Nephron progenitor cell (in vitro differentiated cells): Measurements from ENCODE around the gene SOD3.

Experiments
- DNase-seq: peaks from one replicate; pipeline ENCODE4 v3.0.0; 2021
- H3K27ac Mint-ChIP-seq: 2 replicates; pipeline ENCODE4 v1.8.0; 2021; ENCODE audit warnings: mild to moderate bottlenecking, moderate library complexity, mixed read lengths
- H3K27me3 Mint-ChIP-seq: 2 replicates; pipeline ENCODE4 v1.8.0; 2021; ENCODE audit warnings: mild to moderate bottlenecking, low read depth, mixed read lengths; ENCODE audit not compliant: poor library complexity
- H3K36me3 Mint-ChIP-seq: 2 replicates; pipeline ENCODE4 v1.8.0; 2021; ENCODE audit warnings: low read depth, mixed read lengths
- H3K4me1 Mint-ChIP-seq: 2 replicates; pipeline ENCODE4 v1.8.0; 2021; ENCODE audit warnings: mixed read lengths
- H3K4me3 Mint-ChIP-seq: 2 replicates; pipeline ENCODE4 v1.8.0; 2021; ENCODE audit warnings: mild to moderate bottlenecking, moderate library complexity, mixed read lengths
- H3K9me3 Mint-ChIP-seq: 2 replicates; pipeline ENCODE4 v1.8.0; 2021; ENCODE audit warnings: mild to moderate bottlenecking, moderate library complexity, mixed read lengths
- TF ChIP-seq, protein P1 (sequence below): fragments of 200-600 bp; sonication (generic); IDR thresholded peaks from 2 replicates; pipeline ENCODE4 v1.5.0; 2021; ENCODE audit warnings: antibody characterized with exemption

Gene SOD3

GRCh38 chr4:24824720-24825119, 29.3 kb downstream of the SOD3 start:
- TF ChIP-seq, protein P1, sequence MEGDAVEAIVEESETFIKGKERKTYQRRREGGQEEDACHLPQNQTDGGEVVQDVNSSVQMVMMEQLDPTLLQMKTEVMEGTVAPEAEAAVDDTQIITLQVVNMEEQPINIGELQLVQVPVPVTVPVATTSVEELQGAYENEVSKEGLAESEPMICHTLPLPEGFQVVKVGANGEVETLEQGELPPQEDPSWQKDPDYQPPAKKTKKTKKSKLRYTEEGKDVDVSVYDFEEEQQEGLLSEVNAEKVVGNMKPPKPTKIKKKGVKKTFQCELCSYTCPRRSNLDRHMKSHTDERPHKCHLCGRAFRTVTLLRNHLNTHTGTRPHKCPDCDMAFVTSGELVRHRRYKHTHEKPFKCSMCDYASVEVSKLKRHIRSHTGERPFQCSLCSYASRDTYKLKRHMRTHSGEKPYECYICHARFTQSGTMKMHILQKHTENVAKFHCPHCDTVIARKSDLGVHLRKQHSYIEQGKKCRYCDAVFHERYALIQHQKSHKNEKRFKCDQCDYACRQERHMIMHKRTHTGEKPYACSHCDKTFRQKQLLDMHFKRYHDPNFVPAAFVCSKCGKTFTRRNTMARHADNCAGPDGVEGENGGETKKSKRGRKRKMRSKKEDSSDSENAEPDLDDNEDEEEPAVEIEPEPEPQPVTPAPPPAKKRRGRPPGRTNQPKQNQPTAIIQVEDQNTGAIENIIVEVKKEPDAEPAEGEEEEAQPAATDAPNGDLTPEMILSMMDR = no peak

DNA sequence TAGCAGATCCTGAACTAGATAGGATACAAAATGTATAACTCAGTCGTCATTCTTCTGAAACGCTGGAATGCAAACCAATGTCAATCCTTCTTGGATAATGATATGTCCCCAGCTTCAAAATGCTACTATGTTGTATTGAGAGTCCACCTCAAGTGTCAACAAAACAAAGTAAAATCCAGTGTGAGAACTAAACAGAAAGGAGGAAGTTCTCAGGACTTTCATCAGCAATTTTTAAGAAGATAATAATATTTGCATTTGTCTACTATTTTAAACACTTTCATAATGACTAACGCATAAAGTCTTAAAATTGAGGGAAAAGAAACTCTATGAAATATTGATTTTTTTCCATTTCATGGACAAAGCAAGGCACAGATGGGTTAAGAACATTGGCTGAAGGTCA, 36.3 kb downstream of the SOD3 start:
- TF ChIP-seq, protein P1 = no peak
- H3K27ac Mint-ChIP-seq = no peak overlapping the region
- peaks cover 42% of the 10 kb centered on the region for H3K36me3 Mint-ChIP-seq
- H3K4me3 Mint-ChIP-seq = no peak overlapping the region
- peaks cover 7% of the 10 kb centered on the region for H3K27me3 Mint-ChIP-seq
- H3K9me3 Mint-ChIP-seq = peaks cover 3% of the 10 kb centered on the region
- no peak for DNase-seq
- H3K4me1 Mint-ChIP-seq = peaks cover 35% of the 10 kb centered on the region

More at GRCh38 chr4:24824720-24825119, 29.3 kb downstream of the SOD3 start:
- Mint-ChIP-seq H3K9me3 (no peaks in the 10 kb centered on the region), H3K27me3 (peaks cover 6% of the 10 kb centered on the region), H3K36me3 (peaks cover 12% of the 10 kb centered on the region), H3K27ac (no peak overlapping the region), H3K4me1 (peaks cover 2% of the 10 kb centered on the region), H3K4me3 (no peak overlapping the region)
- DNase-seq = no peak

DNA sequence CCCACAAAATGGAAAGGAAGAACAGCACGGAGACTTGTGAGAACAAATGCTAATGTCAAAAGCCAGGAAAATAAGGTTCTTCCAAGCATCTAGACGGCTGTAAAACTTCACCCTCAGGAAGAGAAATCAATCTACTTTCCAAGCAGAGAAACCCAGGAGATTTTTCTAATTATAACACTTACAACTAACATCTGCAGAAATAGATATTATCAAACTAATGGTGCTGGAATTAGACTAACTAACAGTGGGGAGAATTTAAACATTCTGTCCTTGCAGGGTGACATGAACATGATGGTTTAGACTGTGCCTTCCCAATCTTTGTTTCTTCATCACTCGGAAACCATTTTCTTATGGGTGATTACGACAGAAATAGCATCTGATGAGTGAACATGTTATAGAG, 40.3 kb downstream of the SOD3 start:
- no peak for DNase-seq
- Mint-ChIP-seq H3K4me1 (peaks cover 35% of the 10 kb centered on the region), H3K4me3 (no peak overlapping the region), H3K9me3 (peaks cover 19% of the 10 kb centered on the region), H3K36me3 (peaks cover 41% of the 10 kb centered on the region), H3K27me3 (peaks cover 11% of the 10 kb centered on the region), H3K27ac (no peak overlapping the region)
- TF ChIP-seq, protein P1 = no peak

DNA sequence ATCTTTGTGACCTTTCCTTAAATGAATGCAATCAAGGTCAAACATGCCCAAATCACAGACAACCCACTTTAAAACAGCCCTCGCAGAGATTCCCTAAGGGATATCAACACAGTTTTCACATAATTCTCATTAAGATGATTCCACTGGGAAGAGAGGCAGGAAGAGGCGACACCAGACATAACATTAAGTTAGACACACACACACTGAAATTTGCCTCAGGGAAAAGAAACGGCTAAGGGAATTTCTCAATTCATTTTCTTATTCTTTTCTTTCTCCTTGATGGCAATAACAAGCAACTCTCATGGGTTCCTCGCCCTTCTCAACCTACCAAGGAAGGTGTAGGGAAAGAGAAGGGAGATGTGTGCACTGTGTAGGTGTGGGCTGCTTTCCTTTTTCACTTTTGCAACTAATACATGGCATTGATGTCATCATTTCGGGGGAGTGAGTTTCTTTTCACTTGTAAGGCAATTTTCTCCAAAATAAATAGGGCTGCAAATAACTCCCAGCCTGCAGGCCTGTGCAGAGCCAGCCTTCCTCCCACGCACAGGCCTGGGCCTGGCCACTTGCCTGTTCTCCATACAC, 41.4 kb downstream of the SOD3 start:
- DNase-seq = no peak
- Mint-ChIP-seq H3K36me3 (peaks cover 37% of the 10 kb centered on the region), H3K4me1 (peaks cover 31% of the 10 kb centered on the region), H3K4me3 (no peak overlapping the region), H3K27ac (peak overlapping the region; percentile 69), H3K27me3 (peaks cover 11% of the 10 kb centered on the region), H3K9me3 (peaks cover 19% of the 10 kb centered on the region)
- TF ChIP-seq, protein P1 = no peak

GRCh38 chr4:24837336-24837735, 42.0 kb downstream of the SOD3 start:
- DNase-seq = no peak
- TF ChIP-seq, protein P1 = no peak
- H3K27me3 Mint-ChIP-seq = peaks cover 11% of the 10 kb centered on the region
- peaks cover 19% of the 10 kb centered on the region for H3K9me3 Mint-ChIP-seq
- H3K36me3 Mint-ChIP-seq = peaks cover 37% of the 10 kb centered on the region
- peaks cover 31% of the 10 kb centered on the region for H3K4me1 Mint-ChIP-seq
- peak overlapping the region; percentile 69 for H3K27ac Mint-ChIP-seq
- no peak overlapping the region for H3K4me3 Mint-ChIP-seq

DNA sequence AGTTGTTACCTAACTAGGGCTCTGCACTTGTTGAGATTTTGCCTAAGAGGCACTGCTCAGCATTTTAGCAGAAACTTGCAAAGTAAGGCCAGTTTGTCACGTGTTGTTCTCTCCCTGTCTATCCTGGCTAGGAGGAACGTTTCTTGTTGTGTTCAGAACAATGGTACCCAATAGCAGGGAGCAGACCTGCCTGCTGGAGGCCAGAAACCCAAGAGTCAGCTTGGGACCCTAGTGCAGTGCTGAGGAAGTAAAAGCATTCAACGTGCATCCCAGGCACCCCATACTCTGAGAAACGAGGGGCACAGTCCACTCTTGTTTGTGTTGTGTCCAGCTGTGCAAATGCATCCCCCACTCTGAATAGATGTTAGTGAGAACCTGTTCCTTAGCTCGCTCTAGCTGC, 42.4 kb downstream of the SOD3 start:
- DNase-seq = no peak
- H3K4me1 Mint-ChIP-seq = peaks cover 29% of the 10 kb centered on the region

More for the DNA sequence above, 42.4 kb downstream of the SOD3 start:
- peak overlapping the region; percentile 69 for H3K27ac Mint-ChIP-seq
- H3K4me3 Mint-ChIP-seq = no peak overlapping the region
- TF ChIP-seq, protein P1 = no peak
- peaks cover 11% of the 10 kb centered on the region for H3K27me3 Mint-ChIP-seq
- H3K9me3 Mint-ChIP-seq = peaks cover 19% of the 10 kb centered on the region
- H3K36me3 Mint-ChIP-seq = peaks cover 37% of the 10 kb centered on the region
